Measurements from ENCODE around the gene FAM110C.

- TF ChIP-seq CTCF (IDR thresholded peaks at IDR 0.05): no peak
- TF ChIP-seq POLR2A (IDR thresholded peaks at IDR 0.05): no peak
Observed at GRCh38 chr2:47346-47725, 1.0 kb upstream of the FAM110C start.
